Testis (tissue), 3 donors: ENCODE data around the gene SETD1B. TPM values are rescaled to one million over a fixed set of nuclear protein-coding genes. Genes with fewer than 3 reads are reported as not detected.

Source experiments
- DNase-seq: peaks from one replicate; pipeline ENCODE4 v3.0.0-alpha.2; 2019
- H3K27ac ChIP-seq, 2 donors: fragments of 200-600 bp; sonication (generic); one replicate each; pipeline ENCODE4 v1.5.1; 2019
- H3K27me3 ChIP-seq: fragments of 200-600 bp; sonication (generic); one replicate; pipeline ENCODE4 v1.5.1; 2019
- H3K36me3 ChIP-seq: fragments of 200-600 bp; sonication (generic); one replicate; pipeline ENCODE4 v1.5.1; 2017; ENCODE audit warnings: low read depth; ENCODE audit errors: missing control alignments
- H3K4me1 ChIP-seq: fragments of 200-600 bp; sonication (generic); one replicate; pipeline ENCODE4 v1.5.1; 2019
- H3K4me3 ChIP-seq, 2 donors: fragments of 200-600 bp; sonication (generic); one replicate each; pipeline ENCODE4 v1.5.1; 2017 to 2019
- H3K9me3 ChIP-seq: fragments of 200-600 bp; sonication (generic); one replicate; pipeline ENCODE4 v1.5.1; 2017
- CTCF ChIP-seq, 3 experiments: fragments of 450-650 bp in 2 of 3; fragments of 200-600 bp in 1 of 3; sonication (generic) in 1 of 3; IDR thresholded peaks; one replicate each; pipeline ENCODE4 v1.5.1; 2016 to 2019; ENCODE audit warnings: antibody characterized with exemption in 3 of 3, mild to moderate bottlenecking in 2 of 3, moderate library complexity in 1 of 3
- POLR2A ChIP-seq: fragments of 450-650 bp; IDR thresholded peaks from one replicate; pipeline ENCODE4 v1.6.1; 2017; ENCODE audit warnings: antibody characterized with exemption, mild to moderate bottlenecking, moderate library complexity
- WGBS, 2 donors: methylation state at CpG; one replicate each; pipeline ENCODE4 v1.1.5; 2018; 5-methylcytosine and 5-hydroxymethylcytosine counted together
- intact Hi-C: fragments of 100-400 bp; cut with DNase I; formaldehyde crosslinking; loops from one replicate; pipeline ENCODE4 v1.15.1; 2023; ENCODE audit warnings: low total_unique reads
- polyA plus RNA-seq: library from polyadenylated mRNA; stranded (reverse); fragments of 350-450 nt; fragmentation: Illumina TruSeq; extraction: RNeasy Lipid Tissue Mini Kit (QIAGEN cat#74804); gene quantifications from one replicate; pipeline ENCODE4 v1.2.3, GENCODE V29; 2014; ENCODE audit warnings: low read depth, low replicate concordance; ENCODE audit not compliant: insufficient read depth
- total RNA-seq, 2 donors: library from RNA; depleted of rRNA; stranded (reverse); fragments of >200 nt; gene quantifications; one replicate each; pipeline ENCODE4 v1.2.3, GENCODE V29; 2016

SETD1B gene
- total and polyA plus RNA-seq, 3 donors from 2014 or later: 18.9 to 23.3 (median 23.1) TPM

- no peak for TF ChIP-seq CTCF (IDR thresholded peaks at IDR 0.05)
- no peak for TF ChIP-seq POLR2A
- H3K4me1 ChIP-seq: peaks cover 8% of the 10 kb centered on the region
- no peaks in the 10 kb centered on the region for H3K36me3 ChIP-seq
- intact Hi-C loops: loop anchor here (5.0 kb wide), 1 partner anchor 72 kb away; no protein-coding TSS in a partner anchor
- WGBS, 2 donors: 90 to 95% methylated on average over 9 of the region's 9 CpGs
- no peak for DNase-seq
- no peaks in the 10 kb centered on the region for H3K9me3 ChIP-seq
- no peaks in the 10 kb centered on the region for H3K27me3 ChIP-seq
- no peak overlapping the region for H3K4me3 ChIP-seq
- no peak overlapping the region for H3K27ac ChIP-seq
These were observed 34.4 kb upstream of the SETD1B start for GRCh38 chr12:121769297-121769830.

GRCh38 chr12:121769831-121770301 lies 33.9 kb upstream of the SETD1B start:
- H3K4me1 ChIP-seq: peaks cover 8% of the 10 kb centered on the region

GRCh38 chr12:121770388-121770787 lies 33.4 kb upstream of the SETD1B start:
- TF ChIP-seq CTCF (IDR thresholded peaks at IDR 0.05) (no peak), POLR2A (no peak)
- Histone ChIP-seq H3K9me3 (no peaks in the 10 kb centered on the region), H3K4me1 (peaks cover 8% of the 10 kb centered on the region), H3K4me3 (no peak overlapping the region), H3K36me3 (no peaks in the 10 kb centered on the region), H3K27ac (no peak overlapping the region), H3K27me3 (no peaks in the 10 kb centered on the region)
- intact Hi-C loops: no loop called here
- DNase-seq: no peak
- WGBS, 2 donors: 83 to 86% methylated on average over 9 of the region's 9 CpGs

More at GRCh38 chr12:121769831-121770301, 33.9 kb upstream of the SETD1B start:
- Histone ChIP-seq H3K9me3 (no peaks in the 10 kb centered on the region), H3K27ac (no peak overlapping the region), H3K27me3 (no peaks in the 10 kb centered on the region), H3K36me3 (no peaks in the 10 kb centered on the region), H3K4me3 (no peak overlapping the region)
- no peak for DNase-seq
- no peak for TF ChIP-seq POLR2A
- intact Hi-C loops: loop anchor here (5.0 kb wide), 1 partner anchor 73 kb away; no protein-coding TSS in a partner anchor
- WGBS, 2 donors: 76 to 91% methylated on average over 10 to 11 of the region's 11 CpGs

- TF ChIP-seq CTCF (IDR thresholded peaks at IDR 0.05) (no peak), POLR2A (no peak)
- intact Hi-C loops: no loop called here
- WGBS, 2 donors: 83 to 89% methylated on average over 18 to 25 of the region's 25 CpGs
These were observed 32.8 kb upstream of the SETD1B start for GRCh38 chr12:121770813-121771625.

GRCh38 chr12:121773011-121773777 lies 30.6 kb upstream of the SETD1B start:
- Histone ChIP-seq H3K9me3 (no peaks in the 10 kb centered on the region), H3K27me3 (no peaks in the 10 kb centered on the region), H3K27ac (no peak overlapping the region), H3K4me1 (peaks cover 3% of the 10 kb centered on the region), H3K36me3 (no peaks in the 10 kb centered on the region), H3K4me3 (no peak overlapping the region)
- intact Hi-C loops: no loop called here
- DNase-seq: peak; percentile 74
- 56 to 79% methylated on average over 3 to 14 of the region's 14 CpGs for WGBS, 2 donors
- no peak for TF ChIP-seq POLR2A
- TF ChIP-seq CTCF (IDR thresholded peaks at IDR 0.05): peak; percentile 68 to 77 (median 75)

More at GRCh38 chr12:121770813-121771625, 32.8 kb upstream of the SETD1B start:
- Histone ChIP-seq H3K4me3 (no peak overlapping the region), H3K36me3 (no peaks in the 10 kb centered on the region), H3K4me1 (peaks cover 8% of the 10 kb centered on the region), H3K27me3 (no peaks in the 10 kb centered on the region), H3K9me3 (no peaks in the 10 kb centered on the region), H3K27ac (no peak overlapping the region)
- no peak for DNase-seq
